GM04504 (cell line): Measurements from ENCODE around the gene TEX19.
"Not testable (repeated sequence)": the region's sequence is repeated elsewhere in the genome, so short reads cannot be mapped to it uniquely, and the experiment has no call there.

Experiments used
- DNase-seq: peaks from one replicate; pipeline ENCODE4 v3.0.0-alpha.2; 2012; ENCODE audit warnings: low read depth

Gene TEX19

GRCh38 chr17:82377294-82377693 lies 18.2 kb downstream of the TEX19 start:
- DNase-seq, result not testable (repeated sequence)

GRCh38 chr17:82377924-82378740 lies 19.1 kb downstream of the TEX19 start:
- DNase-seq, result no peak

- no peak for DNase-seq
These were observed 19.6 kb downstream of the TEX19 start for GRCh38 chr17:82378741-82379021.

- no peak for DNase-seq
These were observed 22.0 kb downstream of the TEX19 start for GRCh38 chr17:82380860-82381702.

GRCh38 chr17:82381703-82382009 lies 22.6 kb downstream of the TEX19 start:
- not testable (repeated sequence) for DNase-seq

GRCh38 chr17:82382220-82382932 lies 23.3 kb downstream of the TEX19 start:
- not testable (repeated sequence) for DNase-seq

GRCh38 chr17:82382933-82383255 lies 23.8 kb downstream of the TEX19 start:
- DNase-seq, result no peak

GRCh38 chr17:82383411-82383810 lies 24.4 kb downstream of the TEX19 start:
- no peak for DNase-seq

- no peak for DNase-seq
These were observed 25.1 kb downstream of the TEX19 start for GRCh38 chr17:82384051-82384729.

- DNase-seq, result no peak
These were observed 25.9 kb downstream of the TEX19 start for GRCh38 chr17:82384730-82385481.

GRCh38 chr17:82385559-82386254 lies 26.7 kb downstream of the TEX19 start:
- DNase-seq, result no peak

GRCh38 chr17:82386255-82386831 lies 27.3 kb downstream of the TEX19 start:
- no peak for DNase-seq

GRCh38 chr17:82386881-82387704 lies 28.0 kb downstream of the TEX19 start:
- DNase-seq, result no peak

GRCh38 chr17:82387705-82388106 lies 28.7 kb downstream of the TEX19 start:
- no peak for DNase-seq

- DNase-seq, result no peak
These were observed 29.3 kb downstream of the TEX19 start for GRCh38 chr17:82388223-82388921.

- no peak for DNase-seq
These were observed 29.9 kb downstream of the TEX19 start for GRCh38 chr17:82388922-82389283.

GRCh38 chr17:82389379-82389778 lies 30.3 kb downstream of the TEX19 start:
- DNase-seq, result no peak

- no peak for DNase-seq
These were observed 31.2 kb downstream of the TEX19 start for GRCh38 chr17:82390015-82390859.
